ENCODE data around the gene ZBTB16.
A peak's percentile ranks its signal among the peaks of the same experiment; 100 is the strongest.

Gene ZBTB16

DNA sequence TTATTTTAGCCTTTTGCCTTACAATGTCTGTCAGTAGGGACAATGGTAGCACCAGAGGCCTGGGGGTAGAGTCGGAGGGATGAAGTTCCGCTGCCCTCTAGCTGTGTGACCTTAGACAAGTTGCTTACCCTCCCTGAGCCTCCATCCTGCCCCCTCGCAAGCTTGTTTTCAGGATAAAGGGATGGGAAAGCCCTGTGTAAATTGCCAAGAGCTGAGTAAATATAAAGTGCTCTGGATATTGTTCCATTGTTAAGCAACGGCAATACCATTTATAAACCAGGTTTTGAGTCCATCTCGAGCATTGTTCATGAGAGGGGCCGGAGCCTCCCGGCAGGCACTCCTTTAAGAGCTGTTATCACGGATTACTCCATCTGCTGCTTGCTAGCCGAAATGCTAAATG, 72.9 kb downstream of the ZBTB16 start:
- TF ChIP-seq, protein P1, sequence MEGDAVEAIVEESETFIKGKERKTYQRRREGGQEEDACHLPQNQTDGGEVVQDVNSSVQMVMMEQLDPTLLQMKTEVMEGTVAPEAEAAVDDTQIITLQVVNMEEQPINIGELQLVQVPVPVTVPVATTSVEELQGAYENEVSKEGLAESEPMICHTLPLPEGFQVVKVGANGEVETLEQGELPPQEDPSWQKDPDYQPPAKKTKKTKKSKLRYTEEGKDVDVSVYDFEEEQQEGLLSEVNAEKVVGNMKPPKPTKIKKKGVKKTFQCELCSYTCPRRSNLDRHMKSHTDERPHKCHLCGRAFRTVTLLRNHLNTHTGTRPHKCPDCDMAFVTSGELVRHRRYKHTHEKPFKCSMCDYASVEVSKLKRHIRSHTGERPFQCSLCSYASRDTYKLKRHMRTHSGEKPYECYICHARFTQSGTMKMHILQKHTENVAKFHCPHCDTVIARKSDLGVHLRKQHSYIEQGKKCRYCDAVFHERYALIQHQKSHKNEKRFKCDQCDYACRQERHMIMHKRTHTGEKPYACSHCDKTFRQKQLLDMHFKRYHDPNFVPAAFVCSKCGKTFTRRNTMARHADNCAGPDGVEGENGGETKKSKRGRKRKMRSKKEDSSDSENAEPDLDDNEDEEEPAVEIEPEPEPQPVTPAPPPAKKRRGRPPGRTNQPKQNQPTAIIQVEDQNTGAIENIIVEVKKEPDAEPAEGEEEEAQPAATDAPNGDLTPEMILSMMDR (IDR thresholded peaks at IDR 0.05; ENCODE audit: low read depth, low read length): no peak
- H3K4me3 ChIP-seq (replicated peaks in 1 of 2; ENCODE audit: low read depth in 2 of 2, low read length in 2 of 2): no peak overlapping the region
- peak in 1 of 2 donors; percentile 66 for DNase-seq (ENCODE audit: low read depth in 2 of 2)

DNA sequence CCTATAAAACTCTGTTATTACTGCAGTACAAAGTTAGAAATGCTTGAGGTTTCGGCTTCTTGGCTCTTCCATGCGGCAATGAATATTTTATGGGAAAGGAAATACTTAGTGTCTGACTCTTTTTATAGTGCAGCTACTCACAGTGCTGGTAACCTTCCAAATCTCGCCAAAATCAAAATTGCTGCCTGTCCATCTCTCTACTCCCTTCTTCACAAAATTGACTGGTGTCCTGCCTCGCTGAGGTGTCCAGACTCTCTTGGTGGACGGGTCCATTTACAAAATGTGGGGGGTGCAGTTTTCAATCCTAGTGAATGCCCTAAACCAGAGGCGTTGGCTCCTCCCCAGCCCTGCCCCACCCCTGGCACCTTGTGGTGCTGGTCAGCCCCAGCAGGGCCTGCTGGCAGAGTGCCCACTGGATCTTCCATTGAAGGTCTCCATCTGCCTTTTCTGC, 73.5 kb downstream of the ZBTB16 start:
- H3K4me3 ChIP-seq (replicated peaks in 1 of 2; ENCODE audit: low read depth in 2 of 2, low read length in 2 of 2): no peak overlapping the region
- DNase-seq (ENCODE audit: low read depth in 2 of 2): peak; percentile 68 to 82
- TF ChIP-seq, protein P1 (IDR thresholded peaks at IDR 0.05; ENCODE audit: low read depth, low read length): no peak

DNA sequence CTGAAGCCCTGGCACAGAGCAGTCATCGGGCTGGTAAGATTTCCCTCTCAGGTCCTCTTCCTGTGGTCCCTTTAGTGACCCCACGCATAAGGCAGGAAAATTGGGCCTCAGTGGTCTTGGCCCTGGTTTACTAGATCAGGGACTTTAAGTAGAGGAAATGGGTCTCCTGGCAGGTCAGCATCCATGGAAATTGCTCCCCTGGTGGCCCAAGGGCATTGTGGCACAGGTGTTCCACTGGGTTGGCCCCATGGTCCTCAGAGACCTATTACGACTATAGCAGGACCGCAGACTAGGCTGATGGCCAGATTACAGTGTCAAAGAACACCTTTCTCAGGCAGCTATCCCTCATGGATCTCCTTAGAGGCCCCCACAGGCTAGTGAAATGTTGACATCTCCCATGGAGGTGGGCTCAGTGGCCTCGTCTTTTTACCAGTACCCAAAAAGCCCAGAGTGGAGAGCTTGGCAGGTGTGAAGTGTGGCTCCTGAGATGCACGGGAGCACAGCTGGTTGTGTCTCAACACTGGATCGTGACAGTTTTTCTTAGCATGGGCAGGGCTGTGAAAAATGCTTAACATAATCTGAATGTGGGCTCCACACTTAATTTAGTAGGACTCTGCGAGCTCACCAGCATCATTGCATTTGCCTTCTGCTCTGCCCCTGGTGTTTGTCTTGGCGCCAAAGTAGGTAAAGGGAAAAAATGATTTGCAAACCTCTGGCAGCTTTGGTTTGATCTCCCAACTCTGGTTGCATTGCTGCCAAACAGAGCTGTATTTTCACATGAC, 74.2 kb downstream of the ZBTB16 start:
- H3K4me3 ChIP-seq (replicated peaks in 1 of 2; ENCODE audit: low read depth in 2 of 2, low read length in 2 of 2): no peak overlapping the region
- peak in 1 of 2 donors; percentile 58 for DNase-seq (ENCODE audit: low read depth in 2 of 2)
- TF ChIP-seq, protein P1 (IDR thresholded peaks at IDR 0.05; ENCODE audit: low read depth, low read length): no peak

DNA sequence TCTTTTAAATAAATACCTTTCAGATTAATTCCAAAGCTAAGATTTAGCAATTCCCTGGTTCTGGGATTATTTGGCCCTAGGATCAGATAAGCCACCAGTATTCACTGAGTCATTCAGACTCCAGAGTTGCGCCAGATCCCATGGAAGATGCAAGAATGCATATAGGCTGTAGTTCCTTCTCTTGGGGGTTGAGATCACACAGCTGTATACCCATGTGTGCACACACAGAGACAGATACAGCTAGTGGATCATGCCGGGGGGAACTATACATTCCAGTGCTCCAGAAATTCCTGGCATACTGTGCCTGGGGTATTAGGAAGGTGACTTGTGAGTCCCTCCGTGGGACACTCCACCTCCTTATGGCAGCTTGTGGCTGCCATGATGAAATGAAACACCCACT, 75.4 kb downstream of the ZBTB16 start:
- TF ChIP-seq, protein P1 (IDR thresholded peaks at IDR 0.05; ENCODE audit: low read depth, low read length): no peak
- no peak overlapping the region for H3K4me3 ChIP-seq (replicated peaks in 1 of 2; ENCODE audit: low read depth in 2 of 2, low read length in 2 of 2)
- DNase-seq (ENCODE audit: low read depth in 2 of 2): peak; percentile 93 to 98

DNA sequence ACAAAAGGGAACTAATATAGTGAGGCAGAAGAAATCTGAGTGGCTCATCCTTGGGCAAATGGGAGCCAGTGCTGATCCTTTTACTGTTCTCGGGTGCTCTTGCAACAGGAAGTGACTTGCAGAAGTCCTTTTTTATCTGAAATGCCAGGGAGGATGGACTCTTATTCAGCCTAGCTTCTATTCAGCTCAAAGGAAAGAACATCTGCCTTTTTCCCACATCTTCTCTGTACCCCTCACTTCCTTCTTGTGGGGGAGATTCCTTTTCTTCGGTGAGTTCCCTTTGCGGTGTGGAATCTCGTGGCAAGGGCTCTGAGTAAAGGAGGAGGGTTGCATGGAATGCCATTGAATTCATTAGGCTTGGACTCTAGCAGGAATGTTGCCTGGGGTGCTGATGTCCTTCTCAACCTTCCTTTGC, 76.2 kb downstream of the ZBTB16 start:
- peak; percentile 75 to 83 for DNase-seq (ENCODE audit: low read depth in 2 of 2)
- TF ChIP-seq, protein P1 (IDR thresholded peaks at IDR 0.05; ENCODE audit: low read depth, low read length): no peak
- H3K4me3 ChIP-seq (replicated peaks in 1 of 2; ENCODE audit: low read depth in 2 of 2, low read length in 2 of 2): no peak overlapping the region

DNA sequence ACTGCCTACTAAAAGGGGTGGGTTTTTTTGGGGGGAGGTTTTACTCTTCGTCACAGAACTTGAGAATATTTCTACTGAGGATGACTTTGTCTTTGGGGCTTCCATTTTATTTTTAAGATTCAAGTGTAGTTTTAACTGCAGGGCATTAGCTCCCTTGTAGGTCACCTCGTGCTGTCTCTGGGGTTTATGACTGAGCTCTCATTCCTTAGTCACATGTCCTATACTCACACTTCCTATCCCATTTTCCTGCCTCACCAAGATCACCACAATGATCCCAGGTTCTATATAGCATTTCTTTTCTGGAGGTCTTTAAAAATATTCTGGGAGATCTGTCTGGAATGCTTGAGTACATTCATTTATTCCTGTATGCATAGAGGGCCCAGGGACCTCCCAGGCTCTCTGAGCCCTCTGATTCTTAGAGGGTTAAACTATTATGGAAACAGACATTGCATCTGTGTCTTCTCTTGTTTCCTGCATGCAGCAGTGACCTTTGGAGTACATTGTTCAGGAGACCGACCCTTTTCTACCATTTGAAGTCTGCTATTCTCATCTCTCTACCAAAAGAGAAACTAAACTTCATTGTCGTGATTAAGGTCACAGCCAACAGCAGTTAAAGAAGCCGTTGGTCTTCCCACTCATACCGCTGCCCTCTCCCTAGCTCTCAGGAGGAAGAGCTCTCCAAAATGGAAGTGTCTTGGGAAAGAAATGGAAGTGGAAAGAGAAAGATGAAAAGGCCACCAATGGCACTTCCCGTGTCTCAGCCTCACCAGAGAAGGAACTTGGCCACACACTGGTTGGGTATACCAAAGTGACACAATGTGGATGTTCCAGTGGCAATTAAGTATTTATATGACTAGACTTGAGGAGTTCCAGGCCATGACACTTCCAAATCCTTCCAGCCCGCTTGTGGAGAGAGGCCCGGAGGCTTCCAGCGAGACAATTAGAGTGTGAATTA, 77.5 kb downstream of the ZBTB16 start:
- TF ChIP-seq, protein P1 (IDR thresholded peaks at IDR 0.05; ENCODE audit: low read depth, low read length): no peak
- DNase-seq (ENCODE audit: low read depth in 2 of 2): no peak
- no peak overlapping the region for H3K4me3 ChIP-seq (replicated peaks in 1 of 2; ENCODE audit: low read depth in 2 of 2, low read length in 2 of 2)

All from cardiac fibroblast (primary cell).